Measurements from ENCODE around the gene LRRC4C.

DNA sequence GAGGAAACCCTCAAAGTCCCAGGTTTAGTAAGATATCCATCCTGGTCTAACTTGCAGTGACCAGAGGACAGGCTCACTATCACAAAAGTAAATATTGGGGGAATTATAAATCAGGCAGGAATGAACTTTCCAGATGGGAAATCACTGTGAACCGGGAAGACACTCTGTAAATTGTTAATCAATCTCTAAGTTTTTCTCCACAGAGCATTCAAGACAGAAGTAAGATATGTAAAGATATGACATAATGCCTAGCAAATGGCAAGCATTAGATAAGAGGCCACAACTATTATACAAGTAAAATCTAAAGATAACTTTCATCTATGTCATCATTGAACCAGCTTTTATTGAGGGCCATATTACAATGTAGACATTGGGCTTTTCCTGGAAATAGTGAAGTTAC lies 35.3 kb upstream of the LRRC4C start:
- TF ChIP-seq, protein P1, sequence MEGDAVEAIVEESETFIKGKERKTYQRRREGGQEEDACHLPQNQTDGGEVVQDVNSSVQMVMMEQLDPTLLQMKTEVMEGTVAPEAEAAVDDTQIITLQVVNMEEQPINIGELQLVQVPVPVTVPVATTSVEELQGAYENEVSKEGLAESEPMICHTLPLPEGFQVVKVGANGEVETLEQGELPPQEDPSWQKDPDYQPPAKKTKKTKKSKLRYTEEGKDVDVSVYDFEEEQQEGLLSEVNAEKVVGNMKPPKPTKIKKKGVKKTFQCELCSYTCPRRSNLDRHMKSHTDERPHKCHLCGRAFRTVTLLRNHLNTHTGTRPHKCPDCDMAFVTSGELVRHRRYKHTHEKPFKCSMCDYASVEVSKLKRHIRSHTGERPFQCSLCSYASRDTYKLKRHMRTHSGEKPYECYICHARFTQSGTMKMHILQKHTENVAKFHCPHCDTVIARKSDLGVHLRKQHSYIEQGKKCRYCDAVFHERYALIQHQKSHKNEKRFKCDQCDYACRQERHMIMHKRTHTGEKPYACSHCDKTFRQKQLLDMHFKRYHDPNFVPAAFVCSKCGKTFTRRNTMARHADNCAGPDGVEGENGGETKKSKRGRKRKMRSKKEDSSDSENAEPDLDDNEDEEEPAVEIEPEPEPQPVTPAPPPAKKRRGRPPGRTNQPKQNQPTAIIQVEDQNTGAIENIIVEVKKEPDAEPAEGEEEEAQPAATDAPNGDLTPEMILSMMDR (IDR thresholded peaks at IDR 0.05): no peak
- no peak for TF ChIP-seq EZH2phosphoT487 (IDR thresholded peaks at IDR 0.05)
- TF ChIP-seq EZH2 (IDR thresholded peaks at IDR 0.05): no peak
